Activated naive CD4-positive, alpha-beta T cell treated with Interleukin-2 at 50 U/mL for 16 hours (primary cell): ENCODE measurements around the gene QPCT.
A peak's percentile ranks its signal among the peaks of the same experiment; 100 is the strongest.
"Not testable (repeated sequence)": the region's sequence is repeated elsewhere in the genome, so short reads cannot be mapped to it uniquely, and the experiment has no call there.

ENCODE experiments used
- DNase-seq: peaks from one replicate; pipeline ENCODE4 v3.0.0-alpha.2; 2020

The QPCT gene

DNA sequence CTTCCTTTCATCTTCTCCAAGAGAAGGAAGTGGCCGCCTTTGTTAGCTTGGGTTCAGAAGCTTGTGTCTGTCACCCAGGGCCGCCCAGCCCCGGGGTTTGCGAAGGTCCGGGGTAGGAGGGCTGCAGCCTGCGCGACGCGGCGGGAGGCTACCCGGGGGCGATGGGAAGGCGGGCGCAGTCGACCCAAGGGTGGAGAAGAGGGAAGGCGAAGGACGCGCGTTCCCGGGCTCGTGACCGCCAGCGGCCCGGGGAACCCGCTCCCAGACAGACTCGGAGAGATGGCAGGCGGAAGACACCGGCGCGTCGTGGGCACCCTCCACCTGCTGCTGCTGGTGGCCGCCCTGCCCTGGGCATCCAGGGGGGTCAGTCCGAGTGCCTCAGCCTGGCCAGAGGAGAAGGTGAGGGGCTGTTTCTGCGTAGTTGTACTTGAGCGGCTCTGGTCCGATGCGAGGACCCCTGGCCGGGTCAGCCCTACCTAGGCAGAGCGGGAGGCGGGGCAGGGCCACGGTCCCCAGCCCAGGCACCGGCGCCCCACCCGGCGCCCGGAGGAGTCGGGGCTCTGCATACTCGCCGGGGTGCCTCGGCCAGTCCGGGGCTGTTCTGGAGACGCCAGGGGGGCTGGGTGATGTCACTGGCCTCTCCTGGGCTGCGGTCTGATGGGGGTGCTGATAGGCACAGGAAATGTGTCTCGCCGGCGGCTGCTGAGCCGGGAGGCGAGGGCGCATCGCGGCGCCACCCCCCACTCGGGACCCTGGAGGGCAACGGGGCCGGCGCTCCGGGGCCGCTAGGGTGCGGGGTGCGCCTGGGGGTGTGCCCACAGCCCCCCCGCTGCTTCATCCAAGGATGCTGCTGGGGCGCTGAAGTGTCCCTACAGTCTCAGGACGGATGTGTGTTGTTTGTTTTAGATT is at the start of gene QPCT:
QPCT (plus strand) TSS at position 178 of the 909 bp plus-strand sequence; CDS start at position 280, 102 bp downstream.
- peak; percentile 57 for DNase-seq

DNA sequence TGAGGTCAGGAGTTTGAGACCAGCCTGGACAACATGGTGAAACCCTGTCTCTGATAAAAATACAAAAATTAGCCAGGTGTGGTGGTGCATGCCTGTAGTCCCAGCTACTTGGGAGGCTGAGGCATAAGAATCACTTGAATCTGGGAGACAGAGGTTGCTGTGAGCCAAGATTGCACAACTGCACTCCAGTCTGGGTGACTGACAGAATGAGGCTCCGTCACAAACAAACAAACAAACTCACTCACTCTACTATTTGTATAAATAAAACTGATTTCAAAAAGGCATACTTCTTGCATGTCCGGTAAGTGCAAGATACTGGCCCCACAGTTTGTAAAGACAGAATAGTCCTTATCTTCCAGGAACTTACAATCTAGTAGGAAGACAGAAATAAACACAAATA is 49.6 kb upstream of the QPCT start:
- not testable (repeated sequence) for DNase-seq

GRCh38 chr2:37295469-37296073 is 48.9 kb upstream of the QPCT start:
- no peak for DNase-seq

DNA sequence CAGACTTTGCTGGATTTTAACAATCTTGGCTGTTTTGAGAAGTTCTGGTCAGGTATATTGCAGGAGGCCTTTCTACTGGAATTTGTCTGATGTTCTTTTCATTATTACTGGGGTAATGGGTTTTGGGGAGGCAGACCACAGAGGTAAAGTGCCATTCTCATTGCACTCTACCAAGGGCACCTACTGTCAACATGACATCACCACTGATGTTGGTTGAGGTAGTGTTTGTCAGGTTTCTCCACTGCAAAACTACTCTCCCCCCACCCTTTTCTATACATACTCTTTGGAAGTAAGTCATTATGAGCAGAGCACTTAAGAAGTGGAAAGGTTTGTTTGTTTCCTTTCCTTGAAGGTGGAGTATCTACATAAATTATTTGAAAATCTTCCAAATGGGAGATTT is 46.8 kb upstream of the QPCT start:
- DNase-seq, result no peak

DNA sequence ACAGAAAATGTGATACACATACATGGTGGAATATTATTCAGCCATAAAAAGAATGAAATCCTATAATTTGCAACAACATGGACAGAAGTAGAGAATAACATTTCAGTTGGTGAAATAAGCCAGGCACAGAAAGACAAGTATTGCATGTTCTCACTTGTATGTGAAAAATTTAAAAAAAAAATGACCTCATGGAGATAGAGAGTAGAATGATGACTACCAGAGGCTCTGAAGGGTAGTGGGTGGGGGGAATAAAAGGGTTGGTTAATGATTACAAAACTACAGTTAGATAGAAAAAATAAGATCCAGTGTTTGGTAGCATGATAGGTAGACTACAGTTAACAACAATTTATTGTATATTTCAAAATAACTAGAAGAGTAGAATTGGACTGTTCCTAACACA is 44.3 kb upstream of the QPCT start:
- DNase-seq, result no peak

- no peak for DNase-seq
Measured at GRCh38 chr2:37300578-37300977, 43.9 kb upstream of the QPCT start.

DNA sequence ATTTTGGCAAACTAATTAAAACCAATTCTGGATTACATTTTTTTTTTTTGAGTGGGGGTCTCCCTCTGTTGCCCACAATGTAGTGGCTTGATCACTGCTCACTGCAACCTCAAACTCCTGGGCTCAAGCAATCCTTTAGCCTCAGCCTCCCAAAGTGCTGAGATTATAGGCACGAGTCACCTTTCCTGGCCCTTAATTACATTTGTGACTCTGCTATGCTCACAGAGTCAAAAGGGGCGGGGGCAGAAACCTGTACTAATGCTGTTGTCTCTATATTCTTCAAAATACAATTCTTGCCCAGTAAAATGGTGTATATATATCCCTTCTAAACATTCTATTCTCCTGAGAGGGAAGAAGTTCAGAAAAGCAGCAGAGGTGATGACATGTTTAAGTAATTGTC is 43.0 kb upstream of the QPCT start:
- DNase-seq, result no peak

DNA sequence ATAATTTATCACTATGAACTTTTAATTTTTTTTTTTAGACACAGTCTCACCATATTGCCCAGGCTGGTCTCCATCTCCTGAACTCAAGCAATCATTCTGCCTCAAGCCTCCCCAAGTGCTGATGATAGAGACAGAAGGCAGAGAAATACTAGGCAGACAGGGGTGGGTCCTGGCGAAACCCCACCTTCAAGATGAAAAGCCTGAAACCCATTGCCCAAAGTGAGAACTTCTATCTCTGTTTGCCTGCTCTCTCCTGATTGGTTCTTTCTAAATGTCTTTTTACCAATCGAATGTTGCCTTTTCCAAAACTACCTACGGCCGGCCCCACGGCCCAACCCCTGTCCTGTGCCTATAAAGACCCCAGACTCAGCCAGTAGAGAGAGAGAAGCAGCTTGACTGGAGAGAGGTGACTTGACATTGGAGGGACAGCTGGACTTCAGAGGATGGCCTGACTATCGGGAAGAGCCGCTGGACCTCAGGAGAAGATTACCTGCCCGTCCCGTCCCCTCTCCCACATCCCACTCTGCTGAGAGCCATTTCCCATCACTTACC is 41.7 kb upstream of the QPCT start:
- no peak for DNase-seq

- DNase-seq, result no peak
Measured at GRCh38 chr2:37306024-37306423, 38.4 kb upstream of the QPCT start.

DNA sequence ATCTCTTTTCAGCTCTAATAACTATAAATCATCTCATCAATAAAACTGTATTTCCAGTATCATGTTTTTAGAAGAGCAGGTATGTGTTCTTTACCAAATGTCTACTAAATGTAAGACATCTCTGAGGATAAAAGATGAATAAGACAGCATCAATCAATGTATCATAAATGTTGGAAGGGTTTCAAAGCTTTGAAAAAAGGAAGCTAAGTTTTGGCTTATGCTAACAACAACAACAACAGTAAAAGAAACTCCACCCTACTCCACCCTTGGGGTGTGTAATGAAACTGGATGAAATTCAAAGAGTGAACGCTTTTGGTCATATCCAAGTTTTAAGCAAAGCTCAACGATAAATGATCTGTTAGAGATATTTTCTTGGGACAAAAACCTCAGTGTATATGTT is 36.9 kb upstream of the QPCT start:
- DNase-seq, result no peak

- no peak for DNase-seq
Measured at GRCh38 chr2:37315364-37315763, 29.1 kb upstream of the QPCT start.

GRCh38 chr2:37316181-37316580 is 28.2 kb upstream of the QPCT start:
- DNase-seq, result no peak

- no peak for DNase-seq
Measured at GRCh38 chr2:37317746-37318145, 26.7 kb upstream of the QPCT start.

GRCh38 chr2:37318401-37318800 is 26.0 kb upstream of the QPCT start:
- DNase-seq, result no peak

- DNase-seq, result no peak
Measured at GRCh38 chr2:37319754-37320609, 24.4 kb upstream of the QPCT start.

GRCh38 chr2:37321029-37321682 is 23.3 kb upstream of the QPCT start:
- DNase-seq, result no peak

GRCh38 chr2:37322368-37322767 is 22.1 kb upstream of the QPCT start:
- DNase-seq, result no peak

- no peak for DNase-seq
Measured at GRCh38 chr2:37323176-37323780, 21.2 kb upstream of the QPCT start.

GRCh38 chr2:37323781-37324535 is 20.5 kb upstream of the QPCT start:
- DNase-seq, result peak; percentile 31

DNA sequence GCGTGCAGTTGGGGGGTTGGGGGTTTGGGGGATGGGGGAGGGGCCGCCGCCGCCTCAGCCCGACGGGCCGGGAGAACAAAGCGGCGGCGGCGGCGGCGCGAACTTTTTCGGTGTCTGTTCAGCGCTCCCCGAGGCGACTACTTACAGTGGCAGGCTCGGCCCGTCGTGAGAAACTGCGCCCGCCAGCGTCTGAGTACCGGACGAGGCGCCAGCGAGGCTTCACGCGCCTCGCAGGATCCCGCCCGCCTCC is 20.0 kb upstream of the QPCT start:
- DNase-seq, result peak; percentile 75

DNA sequence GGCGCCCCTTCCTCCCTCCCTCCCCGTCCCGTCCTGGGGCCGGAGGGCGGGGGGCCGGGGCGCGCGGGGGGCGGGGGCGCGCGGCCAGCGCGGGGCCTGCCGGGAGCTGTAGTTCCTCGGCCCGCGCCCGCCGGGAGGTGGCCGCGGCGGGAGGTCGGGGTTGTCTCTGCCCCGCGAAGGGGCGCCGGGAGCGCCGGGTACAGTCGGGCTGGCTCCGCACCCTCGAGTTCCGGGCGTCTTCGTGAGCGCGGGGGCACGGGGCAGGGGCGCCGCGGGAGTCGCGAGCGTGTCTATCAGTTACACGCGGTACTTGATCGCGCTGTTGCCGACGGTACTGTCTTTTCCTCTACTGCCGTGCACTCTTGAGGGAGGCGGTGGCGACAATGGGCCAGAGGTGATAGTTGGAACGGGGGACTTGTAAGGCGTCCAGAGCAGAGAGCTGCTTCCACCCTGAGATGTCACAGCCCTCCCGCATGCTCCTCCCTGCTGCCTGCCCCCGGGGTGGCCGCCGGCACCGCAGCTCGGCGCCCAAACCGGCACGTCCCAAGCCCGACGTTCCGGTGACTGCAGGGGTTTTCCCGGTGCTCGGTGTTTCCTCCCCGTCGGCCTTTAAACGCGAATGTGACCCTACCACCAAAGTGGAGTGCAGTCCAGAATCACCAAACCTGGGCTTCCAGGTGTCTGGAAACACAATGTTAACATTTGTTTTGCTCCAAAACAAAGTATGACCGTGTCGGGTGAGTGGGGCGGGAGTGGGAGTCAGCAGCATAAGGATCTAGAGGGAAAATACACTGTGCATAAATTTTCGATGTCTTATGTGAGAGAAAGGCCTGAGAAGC is 19.4 kb upstream of the QPCT start, which contains the start of gene PRKD3:
PRKD3 (minus strand) TSS at position 48 of the 839 bp plus-strand sequence. CDS start 8,309 bp downstream, outside the sequence.
- DNase-seq, result peak; percentile 55
